GM23338 (cell line): ENCODE measurements around the gene TK1. TPM values are rescaled to one million over a fixed set of nuclear protein-coding genes. Genes with fewer than 3 reads are reported as not detected.

ENCODE experiments used
- ATAC-seq: fragments of 200-7000 bp; cut with Tn5 transposase; 3 replicates; pipeline ENCODE4 v1.9.1; 2020
- DNase-seq: peaks from one replicate; pipeline ENCODE4 v3.0.0-alpha.2; 2015; ENCODE audit warnings: low spot score
- H2AFZ ChIP-seq: fragments of 200-600 bp; sonication (generic); 2 replicates; pipeline ENCODE4 v1.8.0; 2016; ENCODE audit warnings: antibody characterized with exemption, mild to moderate bottlenecking, moderate library complexity
- H3F3A ChIP-seq: fragments of 200-600 bp; sonication (generic); replicated peaks from 2 replicates; pipeline ENCODE4 v1.8.0; 2017; ENCODE audit warnings: antibody characterized with exemption, mixed run types, low read depth
- H3K27ac ChIP-seq: fragments of 200-600 bp; sonication (generic); 2 replicates; pipeline ENCODE4 v1.6.1; 2016; ENCODE audit warnings: low read depth
- H3K27me3 ChIP-seq: fragments of 200-600 bp; sonication (generic); 2 replicates; pipeline ENCODE4 v1.8.0; 2016; ENCODE audit warnings: mild to moderate bottlenecking, mixed run types, moderate library complexity; ENCODE audit not compliant: insufficient read depth
- H3K36me3 ChIP-seq: fragments of 200-600 bp; sonication (generic); 2 replicates; pipeline ENCODE4 v1.8.0; 2016; ENCODE audit warnings: mild to moderate bottlenecking; ENCODE audit not compliant: insufficient read depth
- H3K4me1 ChIP-seq: fragments of 200-600 bp; sonication (generic); 2 replicates; pipeline ENCODE4 v1.8.0; 2016; ENCODE audit warnings: mild to moderate bottlenecking, moderate library complexity; ENCODE audit not compliant: insufficient read depth
- H3K4me2 ChIP-seq: fragments of 200-600 bp; sonication (generic); 2 replicates; pipeline ENCODE4 v1.7.1; 2017; ENCODE audit warnings: mixed run types
- H3K4me3 ChIP-seq: fragments of 200-600 bp; sonication (generic); 2 replicates; pipeline ENCODE4 v1.6.1; 2016; ENCODE audit warnings: mixed run types
- H3K79me2 ChIP-seq: fragments of 200-600 bp; sonication (generic); replicated peaks from 2 replicates; pipeline ENCODE4 v1.8.0; 2017; ENCODE audit warnings: mild to moderate bottlenecking; ENCODE audit not compliant: insufficient read depth
- H3K9me2 ChIP-seq: fragments of 200-600 bp; sonication (generic); 2 replicates; pipeline ENCODE4 v1.8.0; 2017; ENCODE audit not compliant: insufficient read depth
- H4K20me1 ChIP-seq: fragments of 200-600 bp; sonication (generic); replicated peaks from 2 replicates; pipeline ENCODE4 v1.8.0; 2017; ENCODE audit warnings: mild to moderate bottlenecking; ENCODE audit not compliant: insufficient read depth
- H3K27ac Mint-ChIP-seq: 2 replicates; pipeline ENCODE4 v1.8.0; 2020; ENCODE audit warnings: inconsistent platforms, mild to moderate bottlenecking, moderate library complexity, mixed read lengths
- H3K27me3 Mint-ChIP-seq: 3 replicates; pipeline ENCODE4 v1.8.0; 2022; ENCODE audit warnings: low read depth, mild to moderate bottlenecking, moderate library complexity, mixed read lengths, inconsistent platforms; ENCODE audit not compliant: insufficient read depth, poor library complexity
- H3K36me3 Mint-ChIP-seq: 3 replicates; pipeline ENCODE4 v1.8.0; 2021; ENCODE audit warnings: low read depth, mild to moderate bottlenecking, inconsistent platforms, moderate library complexity, mixed read lengths
- H3K4me1 Mint-ChIP-seq: 3 replicates; pipeline ENCODE4 v1.8.0; 2020; ENCODE audit warnings: mild to moderate bottlenecking, inconsistent platforms, mixed read lengths
- H3K4me3 Mint-ChIP-seq: 3 replicates; pipeline ENCODE4 v1.8.0; 2021; ENCODE audit warnings: moderate library complexity, mild to moderate bottlenecking, inconsistent platforms, mixed read lengths
- H3K9me3 Mint-ChIP-seq: 3 replicates; pipeline ENCODE4 v1.8.0; 2020; ENCODE audit warnings: moderate library complexity, mild to moderate bottlenecking, inconsistent platforms, mixed read lengths
- CREB1 ChIP-seq: fragments of 250-450 bp; sonication (Bioruptor Pico); IDR thresholded peaks from 2 replicates; pipeline ENCODE4 v1.5.0; 2020; ENCODE audit warnings: low read depth, mild to moderate bottlenecking, moderate library complexity
- CTCF ChIP-seq, 2 experiments: fragments of 200-600 bp in 1 of 2; sonication (generic) in 1 of 2; conservative IDR thresholded peaks; 2 replicates each; pipeline versions ENCODE4 v1.5.1 to v1.6.1; 2016 to 2017; ENCODE audit warnings: antibody characterized with exemption in 2 of 2, low read depth in 2 of 2, mild to moderate bottlenecking in 2 of 2, moderate library complexity in 1 of 2
- ETS1 ChIP-seq: IDR thresholded peaks from 2 replicates; pipeline ENCODE4 v1.6.1; 2016; ENCODE audit warnings: antibody characterized with exemption
- EZH2 ChIP-seq: fragments of 200-600 bp; sonication (generic); IDR thresholded peaks from one replicate; pipeline ENCODE4 v1.8.0; 2017; ENCODE audit warnings: antibody characterized with exemption, mild to moderate bottlenecking, low read depth; ENCODE audit not compliant: unreplicated experiment
- EZH2phosphoT487 ChIP-seq: fragments of 200-600 bp; sonication (generic); IDR thresholded peaks from one replicate; pipeline ENCODE4 v1.8.1; 2018; ENCODE audit warnings: antibody characterized with exemption; ENCODE audit not compliant: unreplicated experiment
- JUNB ChIP-seq: IDR thresholded peaks from one replicate; pipeline ENCODE4 v1.6.1; 2016; ENCODE audit warnings: antibody characterized with exemption; ENCODE audit not compliant: unreplicated experiment
- NANOG ChIP-seq: IDR thresholded peaks from 2 replicates; pipeline ENCODE4 v1.6.1; 2016; ENCODE audit warnings: antibody characterized with exemption, borderline replicate concordance
- POLR2AphosphoS5 ChIP-seq: IDR thresholded peaks from 2 replicates; pipeline ENCODE4 v1.6.1; 2016; ENCODE audit warnings: antibody characterized with exemption, low read depth
- STAT1 ChIP-seq: IDR thresholded peaks from one replicate; pipeline ENCODE4 v1.6.1; 2016; ENCODE audit warnings: antibody characterized with exemption; ENCODE audit not compliant: unreplicated experiment
- ZNF114 ChIP-seq: fragments of 250-450 bp; sonication (Bioruptor Pico); IDR thresholded peaks from 2 replicates; pipeline ENCODE4 v1.5.0; 2020; ENCODE audit warnings: mild to moderate bottlenecking, moderate library complexity
- polyA plus RNA-seq: library from polyadenylated mRNA; unstranded; fragments of >200 nt; fragmentation: Nextera tagmentation; extraction: Ambion mirVana; gene quantifications from 2 replicates; pipeline ENCODE4 v1.2.1, GENCODE V29; 2016
- total RNA-seq: library from RNA; depleted of rRNA; stranded (reverse); fragments of >200 nt; shearing (Covaris generic); gene quantifications from 2 replicates; pipeline ENCODE4 v1.2.3, GENCODE V29; 2014

TK1 gene
- total and polyA plus RNA-seq, 2 experiments from 2014 or later: 74.5 to 84.4 TPM

- H3K27me3 Mint-ChIP-seq: peaks cover 3% of the 10 kb centered on the region
- TF ChIP-seq ZNF114 (CRISPR knock-in tag) (no peak), POLR2AphosphoS5 (no peak), JUNB (no peak), NANOG (no peak), CTCF (conservative IDR thresholded peaks at IDR 0.05; ENCODE audit: low read depth in 2 of 2) (no peak), STAT1 (no peak), ETS1 (no peak), EZH2 (no peak)
- H3K36me3 Mint-ChIP-seq: peaks cover 15% of the 10 kb centered on the region; the same call in 1 of the 3 replicates
- DNase-seq (no peak), ATAC-seq (no peak)
- H3K79me2 ChIP-seq: no peaks in the 10 kb centered on the region
- H3K4me1 ChIP-seq: no peaks in the 10 kb centered on the region
- no peak overlapping the region for H3K4me3 Mint-ChIP-seq
- H2AFZ ChIP-seq: no peak overlapping the region
- no peaks in the 10 kb centered on the region for H3K36me3 ChIP-seq
- no peaks in the 10 kb centered on the region for H3K9me3 Mint-ChIP-seq
- no peak overlapping the region for H3K4me3 ChIP-seq
- H3K27me3 ChIP-seq: no peaks in the 10 kb centered on the region
- H3K27ac ChIP-seq: no peak overlapping the region
- H3K4me2 ChIP-seq: no peak overlapping the region
- no peaks in the 10 kb centered on the region for H3K4me1 Mint-ChIP-seq
- H3F3A ChIP-seq: no peaks in the 10 kb centered on the region
- no peaks in the 10 kb centered on the region for H3K9me2 ChIP-seq
- H3K27ac Mint-ChIP-seq: no peak overlapping the region
- H4K20me1 ChIP-seq: peaks cover 4% of the 10 kb centered on the region
These were observed 17.7 kb upstream of the TK1 start for GRCh38 chr17:78204387-78205123.

- no peak overlapping the region for H2AFZ ChIP-seq
- no peaks in the 10 kb centered on the region for H3F3A ChIP-seq
- no peaks in the 10 kb centered on the region for H3K79me2 ChIP-seq
- Mint-ChIP-seq H3K9me3 (no peaks in the 10 kb centered on the region; the same call in 2 of the 3 replicates), H3K4me1 (peaks cover 11% of the 10 kb centered on the region), H3K4me3 (no peak overlapping the region), H3K27ac (no peak overlapping the region), H3K36me3 (peaks cover 27% of the 10 kb centered on the region), H3K27me3 (peaks cover 10% of the 10 kb centered on the region)
- H3K4me3 ChIP-seq: no peak overlapping the region
- ATAC-seq: no peak
- H3K27ac ChIP-seq: no peak overlapping the region
- no peak for DNase-seq
- peaks cover 8% of the 10 kb centered on the region for H4K20me1 ChIP-seq
- no peaks in the 10 kb centered on the region for H3K27me3 ChIP-seq
- H3K9me2 ChIP-seq: no peaks in the 10 kb centered on the region
- H3K4me2 ChIP-seq: no peak overlapping the region
- H3K4me1 ChIP-seq: no peaks in the 10 kb centered on the region; the same call in 1 of the 2 replicates
- no peaks in the 10 kb centered on the region for H3K36me3 ChIP-seq
- TF ChIP-seq EZH2 (no peak), CTCF (conservative IDR thresholded peaks at IDR 0.05; ENCODE audit: low read depth in 2 of 2) (no peak), CREB1 (no peak), EZH2phosphoT487 (no peak), STAT1 (no peak), POLR2AphosphoS5 (no peak)
These were observed 15.8 kb upstream of the TK1 start for GRCh38 chr17:78202666-78203065.
